Activated T-helper 9 cell treated with anti-CD3 and anti-CD28 coated beads, Interleukin-2, amount 50 U/mL, for 16 hours (primary cell): Measurements from ENCODE around the gene GRK1.

Source experiments
- DNase-seq: peaks from one replicate; pipeline ENCODE4 v3.0.0-alpha.2; 2020; ENCODE audit warnings: low read depth

GRK1 gene

DNA sequence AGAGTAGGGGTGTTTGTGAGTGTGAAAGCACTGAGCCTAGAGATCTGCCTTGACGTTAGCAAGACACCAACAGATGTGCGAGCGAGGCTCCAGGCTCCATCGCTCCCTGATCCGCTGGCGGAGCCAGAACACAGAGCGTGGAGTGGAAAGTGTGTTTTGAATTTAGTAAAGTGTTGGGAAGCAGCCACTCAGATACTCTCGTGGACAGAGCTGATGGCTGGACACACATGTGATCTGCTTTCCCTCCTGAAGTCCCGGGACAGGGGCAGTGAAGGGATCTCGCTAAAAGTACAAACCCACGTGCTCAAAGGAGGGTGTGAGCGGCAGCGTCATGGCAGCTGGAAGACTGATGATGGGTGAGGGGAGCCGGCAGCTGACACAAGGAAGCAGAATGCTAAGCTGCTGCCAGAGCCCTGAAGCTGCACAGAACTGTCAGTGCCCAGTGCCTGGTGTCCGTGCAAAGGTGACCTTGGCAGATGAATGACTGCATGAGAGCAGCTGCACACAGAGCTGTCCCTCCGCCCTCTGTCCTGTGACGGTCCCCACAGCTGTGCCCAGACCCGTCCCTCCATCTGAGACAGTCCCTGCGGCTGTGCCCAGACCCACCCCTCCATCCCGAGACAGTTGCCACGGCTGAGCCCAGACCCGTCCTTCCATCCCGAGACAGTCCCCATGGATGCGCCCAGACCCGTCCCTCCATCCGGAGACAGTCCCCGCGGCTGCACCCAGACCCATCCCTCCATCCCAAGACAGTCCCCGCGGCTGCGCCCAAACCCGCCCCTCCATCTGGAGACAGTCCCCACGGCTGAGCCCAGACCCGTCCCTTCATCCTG lies 62.4 kb downstream of the GRK1 start:
- DNase-seq, result no peak

DNA sequence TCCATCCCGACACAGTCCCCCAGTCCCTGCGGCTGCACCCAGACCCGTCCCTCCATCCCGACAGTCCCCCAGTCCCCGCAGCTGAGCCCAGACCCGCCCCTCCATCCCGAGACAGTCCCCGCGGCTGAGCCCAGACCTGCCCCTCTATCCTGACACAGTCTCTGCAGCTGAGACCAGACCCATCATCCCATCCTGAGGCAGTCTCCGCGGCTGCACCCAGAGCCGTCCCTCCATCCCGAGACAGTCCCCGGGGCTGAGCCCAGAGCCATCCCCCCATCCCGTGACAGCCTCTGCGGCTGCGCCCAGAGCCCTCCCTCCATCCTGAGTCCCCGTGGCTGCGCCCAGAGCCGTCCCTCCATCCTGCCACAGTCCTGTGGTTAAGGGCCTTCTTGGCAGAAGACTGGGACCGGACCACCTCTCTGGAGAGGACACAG lies 63.3 kb downstream of the GRK1 start:
- DNase-seq, result no peak

GRCh38 chr13:113730831-113731191 lies 63.8 kb downstream of the GRK1 start:
- no peak for DNase-seq

DNA sequence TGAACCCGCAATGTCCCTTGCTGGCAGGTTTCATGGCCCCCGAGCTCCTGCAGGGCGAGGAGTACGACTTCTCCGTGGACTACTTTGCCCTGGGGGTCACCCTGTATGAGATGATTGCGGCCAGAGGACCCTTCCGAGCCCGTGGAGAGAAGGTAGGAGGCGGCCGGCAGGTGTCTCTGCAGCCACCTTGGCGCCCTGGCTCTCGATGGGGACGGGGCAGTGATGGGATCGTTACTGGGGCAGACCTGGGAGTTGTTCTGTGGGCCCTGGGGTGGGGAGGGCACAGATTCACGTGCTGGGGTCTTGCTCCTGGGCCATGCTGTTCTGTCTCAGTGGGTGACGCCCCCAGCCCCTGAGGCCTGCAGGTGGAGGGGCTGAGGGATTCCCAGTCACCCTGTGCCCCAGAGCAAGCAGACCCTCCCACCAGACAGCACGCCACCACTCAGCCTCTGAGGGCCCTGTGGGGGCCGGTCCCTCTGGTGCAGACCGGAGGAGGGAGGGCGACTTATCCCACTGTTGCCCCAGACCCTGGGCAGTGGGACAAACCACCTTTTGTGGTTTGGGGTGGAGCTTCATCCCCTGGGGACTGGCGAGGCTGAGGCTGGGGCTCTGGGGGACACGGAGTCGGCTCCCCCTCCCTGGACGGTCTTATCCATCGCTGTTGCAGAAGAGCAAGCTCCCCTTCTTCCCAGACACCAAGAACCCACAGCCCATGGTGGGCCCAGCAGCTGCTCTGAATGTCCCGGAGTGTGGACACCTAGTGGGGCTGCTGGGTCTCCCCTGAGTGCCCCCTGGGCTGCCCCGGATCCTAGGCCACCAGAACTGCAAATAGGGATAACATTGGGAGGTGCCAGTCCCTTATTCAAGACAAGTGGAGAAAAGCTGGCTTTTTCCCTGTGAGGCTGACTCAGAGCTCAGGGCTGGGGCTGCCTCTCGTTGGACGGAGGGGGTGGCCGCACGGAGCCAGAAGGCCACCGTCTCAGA lies 64.5 kb downstream of the GRK1 start:
- no peak for DNase-seq

GRCh38 chr13:113732176-113732960 lies 65.3 kb downstream of the GRK1 start:
- DNase-seq, result no peak

DNA sequence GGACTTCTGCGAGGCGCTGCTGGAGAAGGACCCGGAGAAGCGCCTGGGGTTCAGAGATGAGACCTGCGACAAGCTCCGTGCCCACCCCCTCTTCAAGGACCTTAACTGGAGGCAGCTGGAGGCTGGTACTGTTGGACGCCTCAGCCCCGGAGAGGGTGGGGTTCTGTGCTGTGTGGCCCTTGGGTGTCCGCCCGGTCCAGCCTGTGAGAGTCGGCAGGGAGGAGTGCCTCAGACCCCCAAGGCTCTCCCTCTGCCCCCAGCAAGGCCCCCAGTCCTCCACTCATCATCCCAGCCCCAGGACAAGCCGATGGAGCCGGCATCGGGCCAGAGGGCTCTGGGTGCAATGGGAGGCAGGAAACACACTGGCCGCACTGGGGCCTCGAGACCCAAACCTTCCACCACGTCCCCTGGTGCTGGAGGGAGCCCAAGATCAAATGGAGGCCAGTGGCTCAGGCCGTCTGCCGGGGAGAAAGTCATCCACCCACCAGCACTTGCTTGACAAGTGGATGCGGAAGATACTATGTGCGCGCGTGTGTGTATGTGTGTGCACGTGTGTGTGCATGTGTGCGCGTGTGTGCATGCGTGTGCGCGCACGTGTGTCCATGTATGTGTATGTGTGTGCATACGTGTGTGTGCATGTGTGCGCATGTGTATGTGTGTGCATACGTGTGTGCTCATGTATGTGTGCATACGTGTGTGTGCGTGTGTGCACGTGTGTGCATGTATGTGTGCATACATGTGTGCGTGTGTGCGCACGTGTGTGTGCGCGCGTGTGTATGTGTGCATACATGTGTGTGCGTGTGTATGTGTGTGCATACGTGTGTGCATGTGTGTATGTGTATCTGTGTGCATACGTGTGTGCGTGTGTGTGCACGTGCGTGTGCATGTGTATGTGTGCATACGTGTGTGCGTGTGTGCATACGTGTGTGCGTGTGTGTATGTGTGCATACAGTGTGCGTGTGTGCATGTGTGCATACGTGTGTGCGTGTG lies 66.2 kb downstream of the GRK1 start:
- DNase-seq, result no peak

- DNase-seq, result no peak
These were observed 67.2 kb downstream of the GRK1 start for GRCh38 chr13:113734099-113734825.

DNA sequence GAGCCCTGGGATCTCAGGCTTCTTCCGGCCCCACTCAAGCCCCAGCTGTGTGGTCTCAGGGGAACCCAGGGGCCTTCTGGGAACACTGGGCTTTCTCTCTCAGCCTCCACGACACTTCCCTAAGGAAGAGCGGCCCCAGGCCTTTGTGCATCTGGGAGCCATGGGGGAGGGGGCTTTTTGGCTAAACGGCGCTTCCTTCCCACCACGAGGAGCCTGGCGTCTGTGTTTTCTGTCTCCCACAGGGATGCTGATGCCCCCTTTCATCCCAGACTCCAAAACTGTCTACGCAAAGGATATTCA lies 67.8 kb downstream of the GRK1 start:
- DNase-seq, result no peak

GRCh38 chr13:113735194-113735593 lies 68.2 kb downstream of the GRK1 start:
- DNase-seq, result no peak

DNA sequence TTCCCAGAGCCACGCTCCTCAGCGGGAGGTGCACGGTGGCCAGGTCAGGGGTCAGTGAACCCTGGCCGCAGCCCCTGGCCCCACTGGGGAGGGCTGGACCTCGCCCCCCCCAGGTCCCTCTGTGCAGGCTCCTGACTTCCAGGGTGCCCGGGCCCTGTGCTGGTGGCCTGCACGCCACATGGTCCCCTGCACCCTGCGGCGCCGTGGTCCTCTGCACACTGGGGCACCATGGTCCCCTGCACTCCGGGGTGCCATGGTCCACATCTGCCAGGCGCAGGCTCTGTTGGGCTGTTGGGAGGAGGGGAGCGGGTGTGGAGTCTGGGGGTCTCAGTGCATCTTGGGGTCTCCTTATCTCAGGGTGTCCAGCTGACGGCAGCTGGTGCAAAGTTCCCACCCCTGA lies 68.7 kb downstream of the GRK1 start:
- no peak for DNase-seq

DNA sequence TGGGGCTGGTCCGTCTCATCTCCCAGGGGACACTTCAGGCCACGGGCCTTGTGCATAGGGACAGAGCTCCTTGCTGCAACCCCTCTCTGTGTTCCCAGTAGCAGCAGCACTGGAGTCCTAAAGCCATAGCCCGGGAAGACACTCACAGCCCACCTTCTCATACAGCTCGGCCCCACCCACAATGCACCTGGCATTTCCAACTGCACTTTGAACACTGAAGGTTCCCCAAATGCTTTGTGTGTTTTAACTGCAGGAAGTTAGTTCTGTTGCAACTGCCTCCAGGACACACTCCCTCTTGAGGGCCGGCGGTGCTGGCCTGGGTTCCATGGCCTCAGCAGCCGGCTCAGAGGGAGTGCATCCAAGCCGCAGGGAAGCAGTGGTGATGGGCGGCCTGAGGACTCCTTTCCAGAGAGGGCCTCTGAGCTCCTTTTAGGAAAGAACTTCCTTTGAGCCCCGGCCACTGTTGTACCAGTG lies 69.3 kb downstream of the GRK1 start:
- no peak for DNase-seq

DNA sequence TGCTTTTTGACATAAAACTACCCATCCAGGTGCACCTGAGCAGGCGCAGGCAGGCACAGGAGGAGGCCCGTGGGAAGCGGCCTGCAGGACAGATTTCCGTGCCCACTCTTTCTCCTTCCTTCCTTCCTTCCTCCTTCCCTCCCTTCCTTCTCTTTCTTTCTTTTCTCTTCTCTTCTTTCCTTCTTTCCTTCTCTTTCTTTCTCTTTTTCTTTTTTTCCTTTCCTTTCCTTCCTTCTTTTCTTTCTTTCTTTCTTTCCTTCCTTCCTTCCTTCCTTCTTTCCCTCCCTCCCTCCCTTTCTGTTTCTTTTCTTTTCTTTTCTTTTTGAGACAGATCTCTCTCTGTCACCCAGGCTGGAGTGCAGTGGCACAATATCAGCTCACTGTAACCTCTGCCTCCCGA lies 70.8 kb downstream of the GRK1 start:
- DNase-seq, result no peak

- DNase-seq, result no peak
These were observed 72.7 kb downstream of the GRK1 start for GRCh38 chr13:113739527-113740285.

DNA sequence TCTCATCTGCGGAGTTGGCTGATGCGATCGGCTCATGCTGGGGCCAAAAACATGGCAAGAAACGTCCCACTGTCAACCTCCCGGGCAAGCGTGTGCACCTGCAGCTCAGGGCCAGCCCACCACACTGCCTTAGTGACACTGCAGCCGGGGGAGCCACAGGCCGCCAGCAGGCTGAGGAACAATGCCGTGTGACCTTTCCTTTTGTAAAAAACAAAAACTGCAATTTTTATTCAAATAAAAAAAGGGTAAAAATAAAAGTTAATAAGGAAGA lies 73.2 kb downstream of the GRK1 start:
- no peak for DNase-seq

- DNase-seq, result no peak
These were observed 73.6 kb downstream of the GRK1 start for GRCh38 chr13:113740661-113741060.

GRCh38 chr13:113741191-113741668 lies 74.2 kb downstream of the GRK1 start:
- no peak for DNase-seq

DNA sequence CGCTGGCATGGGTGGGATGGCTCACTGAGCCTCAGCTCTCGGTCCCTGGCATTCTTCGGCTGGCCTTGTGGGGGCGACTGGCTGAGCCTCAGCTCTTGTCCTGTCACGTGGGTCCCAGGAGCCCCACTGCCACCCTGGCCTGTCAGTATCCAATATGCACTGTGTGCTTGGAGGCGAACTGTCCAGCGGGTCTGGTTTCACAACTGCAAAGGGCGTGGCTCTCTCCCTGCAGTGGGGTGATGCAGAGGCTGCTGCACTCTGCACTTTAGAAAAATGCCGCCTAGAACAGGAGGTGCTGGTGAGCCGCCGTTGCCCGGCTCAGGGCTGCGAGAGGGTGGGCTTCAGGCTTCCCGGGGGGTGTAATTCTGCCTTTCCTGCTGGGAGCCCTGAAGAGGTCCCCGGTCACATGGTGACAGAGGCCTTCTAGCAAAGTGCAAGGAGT lies 75.0 kb downstream of the GRK1 start:
- no peak for DNase-seq

DNA sequence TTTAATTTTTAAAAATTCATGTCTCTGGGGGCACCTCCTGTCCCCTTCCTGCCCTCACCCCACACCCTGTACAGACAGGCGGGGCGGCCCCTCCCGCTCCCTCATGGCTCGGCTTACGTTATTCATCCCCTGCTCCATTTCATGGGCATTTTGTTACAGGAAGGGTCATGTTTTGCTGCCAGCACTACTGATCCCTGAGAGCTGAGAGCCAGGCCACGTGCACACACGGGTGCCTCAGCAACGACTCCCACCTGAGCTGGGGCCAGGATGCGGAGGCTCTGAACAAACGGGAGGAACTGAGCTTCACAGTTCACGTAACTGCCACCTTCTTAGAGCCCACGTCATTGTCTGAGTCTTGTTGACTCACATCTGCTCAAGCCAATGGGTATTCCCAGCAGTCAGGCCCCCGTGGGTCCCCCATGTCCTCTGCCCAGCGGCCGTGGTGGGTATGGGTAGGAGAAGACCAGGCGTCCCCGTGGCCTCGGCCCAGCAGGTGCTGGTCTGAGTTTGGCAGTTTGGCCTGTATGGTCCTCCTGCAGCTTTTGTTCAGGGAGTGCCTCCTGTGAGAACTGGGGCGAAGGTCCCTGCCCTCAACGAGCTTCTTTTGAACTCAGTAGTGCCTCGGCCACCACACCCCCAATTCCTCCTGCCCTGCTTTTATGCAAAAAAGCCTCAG lies 75.6 kb downstream of the GRK1 start:
- DNase-seq, result no peak
